ENCODE data around the gene MED13. TPM values are rescaled to one million over a fixed set of nuclear protein-coding genes. Genes with fewer than 3 reads are reported as not detected.

Gene MED13
- total RNA-seq, 1 donor from 2014 or later, result 130 TPM

GRCh38 chr17:62101090-62101489, 36.0 kb upstream of the MED13 start:
- DNase-seq, result no peak
- Mint-ChIP-seq H3K9me3 (ENCODE audit: unreplicated experiment) (peaks cover 1% of the 10 kb centered on the region), H3K4me3 (ENCODE audit: unreplicated experiment) (no peak overlapping the region), H3K36me3 (ENCODE audit: unreplicated experiment) (no peaks in the 10 kb centered on the region), H3K27ac (ENCODE audit: unreplicated experiment) (no peak overlapping the region), H3K4me1 (ENCODE audit: low read depth, unreplicated experiment) (peaks cover 9% of the 10 kb centered on the region), H3K27me3 (ENCODE audit: unreplicated experiment) (peaks cover 2% of the 10 kb centered on the region)
- TF ChIP-seq CTCF (IDR thresholded peaks at IDR 0.05; ENCODE audit: partially characterized antibody, unreplicated experiment), result no peak

GRCh38 chr17:62100055-62100454, 35.0 kb upstream of the MED13 start:
- peaks cover 1% of the 10 kb centered on the region for H3K9me3 Mint-ChIP-seq (ENCODE audit: unreplicated experiment)
- peaks cover 2% of the 10 kb centered on the region for H3K27me3 Mint-ChIP-seq (ENCODE audit: unreplicated experiment)
- no peaks in the 10 kb centered on the region for H3K36me3 Mint-ChIP-seq (ENCODE audit: unreplicated experiment)
- TF ChIP-seq CTCF (IDR thresholded peaks at IDR 0.05; ENCODE audit: partially characterized antibody, unreplicated experiment), result no peak
- H3K4me1 Mint-ChIP-seq (ENCODE audit: low read depth, unreplicated experiment), result peaks cover 3% of the 10 kb centered on the region
- no peak overlapping the region for H3K27ac Mint-ChIP-seq (ENCODE audit: unreplicated experiment)
- no peak for DNase-seq
- no peak overlapping the region for H3K4me3 Mint-ChIP-seq (ENCODE audit: unreplicated experiment)

GRCh38 chr17:62099532-62099931, 34.5 kb upstream of the MED13 start:
- no peak overlapping the region for H3K27ac Mint-ChIP-seq (ENCODE audit: unreplicated experiment)
- DNase-seq, result no peak
- H3K27me3 Mint-ChIP-seq (ENCODE audit: unreplicated experiment), result peaks cover 2% of the 10 kb centered on the region
- peaks cover 2% of the 10 kb centered on the region for H3K4me1 Mint-ChIP-seq (ENCODE audit: low read depth, unreplicated experiment)
- no peak overlapping the region for H3K4me3 Mint-ChIP-seq (ENCODE audit: unreplicated experiment)
- TF ChIP-seq CTCF (IDR thresholded peaks at IDR 0.05; ENCODE audit: partially characterized antibody, unreplicated experiment), result no peak
- no peaks in the 10 kb centered on the region for H3K36me3 Mint-ChIP-seq (ENCODE audit: unreplicated experiment)
- H3K9me3 Mint-ChIP-seq (ENCODE audit: unreplicated experiment), result peaks cover 1% of the 10 kb centered on the region

- Mint-ChIP-seq H3K4me3 (ENCODE audit: unreplicated experiment) (no peak overlapping the region), H3K27ac (ENCODE audit: unreplicated experiment) (no peak overlapping the region), H3K4me1 (ENCODE audit: low read depth, unreplicated experiment) (peaks cover 2% of the 10 kb centered on the region), H3K36me3 (ENCODE audit: unreplicated experiment) (no peaks in the 10 kb centered on the region), H3K9me3 (ENCODE audit: unreplicated experiment) (peaks cover 1% of the 10 kb centered on the region), H3K27me3 (ENCODE audit: unreplicated experiment) (peaks cover 2% of the 10 kb centered on the region)
- TF ChIP-seq CTCF (IDR thresholded peaks at IDR 0.05; ENCODE audit: partially characterized antibody, unreplicated experiment), result no peak
- no peak for DNase-seq
These were observed 33.6 kb upstream of the MED13 start for GRCh38 chr17:62098623-62099231.

- Mint-ChIP-seq H3K27ac (ENCODE audit: unreplicated experiment) (no peak overlapping the region), H3K4me3 (ENCODE audit: unreplicated experiment) (no peak overlapping the region), H3K27me3 (ENCODE audit: unreplicated experiment) (peaks cover 2% of the 10 kb centered on the region), H3K9me3 (ENCODE audit: unreplicated experiment) (peaks cover 1% of the 10 kb centered on the region), H3K4me1 (ENCODE audit: low read depth, unreplicated experiment) (peaks cover 2% of the 10 kb centered on the region), H3K36me3 (ENCODE audit: unreplicated experiment) (no peaks in the 10 kb centered on the region)
- no peak for TF ChIP-seq CTCF (IDR thresholded peaks at IDR 0.05; ENCODE audit: partially characterized antibody, unreplicated experiment)
- no peak for DNase-seq
These were observed 31.3 kb upstream of the MED13 start for GRCh38 chr17:62096401-62096670.

Measured in glutamatergic neuron (in vitro differentiated cells).